ENCODE results near the gene RPL18.
A peak's percentile ranks its signal among the peaks of the same experiment; 100 is the strongest.
"Not testable (repeated sequence)": the region's sequence is repeated elsewhere in the genome, so short reads cannot be mapped to it uniquely, and the experiment has no call there.

Gene RPL18

GRCh38 chr19:48611872-48612271 is 7.1 kb downstream of the RPL18 start:
- no peak for DNase-seq

GRCh38 chr19:48609571-48610108 is 9.3 kb downstream of the RPL18 start:
- DNase-seq: no peak

GRCh38 chr19:48608798-48609263 is 10.1 kb downstream of the RPL18 start:
- DNase-seq: peak; percentile 63

- DNase-seq: no peak
Measured at GRCh38 chr19:48607359-48607755, 11.6 kb downstream of the RPL18 start.

- no peak for DNase-seq
Measured at GRCh38 chr19:48606463-48607358, 12.3 kb downstream of the RPL18 start, which contains the start of gene SPACA4. Gene SPACA4 (plus strand): TSS chr19:48606742. CDS start chr19:48606979, 237 bp downstream.

GRCh38 chr19:48603850-48604249 is 15.1 kb downstream of the RPL18 start:
- no peak for DNase-seq

- no peak for DNase-seq
Measured at GRCh38 chr19:48603449-48603848, 15.5 kb downstream of the RPL18 start.

- DNase-seq: no peak
Measured at GRCh38 chr19:48603001-48603400, 16.0 kb downstream of the RPL18 start.

- DNase-seq: no peak
Measured at GRCh38 chr19:48600679-48601417, 18.1 kb downstream of the RPL18 start.

GRCh38 chr19:48598996-48599700 is 19.8 kb downstream of the RPL18 start:
- DNase-seq: no peak

GRCh38 chr19:48596679-48597465 is 22.1 kb downstream of the RPL18 start:
- peak; percentile 62 for DNase-seq

GRCh38 chr19:48596237-48596636 is 22.7 kb downstream of the RPL18 start:
- DNase-seq: no peak

- DNase-seq: no peak
Measured at GRCh38 chr19:48595833-48596232, 23.1 kb downstream of the RPL18 start.

- no peak for DNase-seq
Measured at GRCh38 chr19:48595171-48595570, 23.8 kb downstream of the RPL18 start.

GRCh38 chr19:48591021-48591420 is 28.0 kb downstream of the RPL18 start:
- DNase-seq: no peak

GRCh38 chr19:48588670-48589401 is 30.1 kb downstream of the RPL18 start:
- DNase-seq: peak; percentile 93

GRCh38 chr19:48587387-48587786 is 31.6 kb downstream of the RPL18 start:
- DNase-seq: no peak

GRCh38 chr19:48582168-48582567 is 36.8 kb downstream of the RPL18 start:
- DNase-seq: no peak

- DNase-seq: no peak
Measured at GRCh38 chr19:48578891-48579290, 40.1 kb downstream of the RPL18 start.

- DNase-seq: not testable (repeated sequence)
Measured at GRCh38 chr19:48577908-48578307, 41.1 kb downstream of the RPL18 start.

- no peak for DNase-seq
Measured at GRCh38 chr19:48575931-48576622, 42.9 kb downstream of the RPL18 start.
